NB4 (cell line): ENCODE measurements around the gene DNAJC5.

Source experiments
- DNase-seq: peaks from one replicate; pipeline ENCODE4 v3.0.0; 2010; ENCODE audit warnings: low read depth
- H3K4me3 ChIP-seq: one replicate; pipeline ENCODE4 v1.5.1; 2011; ENCODE audit warnings: mild to moderate bottlenecking, low read depth, low read length, moderate library complexity
- CTCF ChIP-seq: IDR thresholded peaks from one replicate; pipeline ENCODE4 v1.5.1; 2012; ENCODE audit warnings: low read depth, low read length
- MAX ChIP-seq: IDR thresholded peaks from 2 replicates; pipeline ENCODE4 v1.6.1; 2011; ENCODE audit warnings: low read depth, low read length
- MYC ChIP-seq: IDR thresholded peaks from 2 replicates; pipeline ENCODE4 v1.6.1; 2011; ENCODE audit warnings: low read depth, low read length
- POLR2A ChIP-seq: IDR thresholded peaks from 2 replicates; pipeline ENCODE4 v1.6.1; 2011; ENCODE audit warnings: mild to moderate bottlenecking; ENCODE audit not compliant: insufficient read length; ENCODE audit errors: extremely low read depth

The DNAJC5 gene

GRCh38 chr20:63966172-63966943 is 71.4 kb downstream of the DNAJC5 start:
- TF ChIP-seq POLR2A (no peak), MYC (no peak), MAX (no peak), CTCF (no peak)
- no peak overlapping the region for H3K4me3 ChIP-seq
- no peak for DNase-seq

GRCh38 chr20:63966944-63967322 is 72.0 kb downstream of the DNAJC5 start:
- TF ChIP-seq MAX: no peak
- TF ChIP-seq MYC: no peak
- no peak for TF ChIP-seq CTCF
- TF ChIP-seq POLR2A: no peak
- no peak overlapping the region for H3K4me3 ChIP-seq
- DNase-seq: no peak

GRCh38 chr20:63967330-63968135 is 72.6 kb downstream of the DNAJC5 start:
- peak; percentile 2 for DNase-seq
- no peak overlapping the region for H3K4me3 ChIP-seq
- no peak for TF ChIP-seq MYC

- TF ChIP-seq CTCF (no peak), MAX (no peak), POLR2A (no peak), MYC (no peak)
- peak overlapping the region; percentile 52 for H3K4me3 ChIP-seq
- peak; percentile 36 for DNase-seq
Measured at GRCh38 chr20:63968136-63968927, 73.4 kb downstream of the DNAJC5 start.

GRCh38 chr20:63968928-63969760 is 74.2 kb downstream of the DNAJC5 start:
- H3K4me3 ChIP-seq: peak overlapping the region; percentile 52
- peak; percentile 39 for DNase-seq
- no peak for TF ChIP-seq POLR2A
- TF ChIP-seq MAX: no peak
- TF ChIP-seq CTCF: no peak
- TF ChIP-seq MYC: no peak
